Neural progenitor cell (in vitro differentiated cells): Measurements from ENCODE around the gene PTDSS2.

ENCODE experiments used
- CTCF ChIP-seq: fragments of 200-600 bp; sonication (generic); IDR thresholded peaks from 2 replicates; pipeline ENCODE4 v1.5.1; 2017; ENCODE audit warnings: antibody characterized with exemption, mild to moderate bottlenecking
- EZH2 ChIP-seq: fragments of 200-600 bp; sonication (generic); IDR thresholded peaks from 2 replicates; pipeline ENCODE4 v1.6.1; 2017; ENCODE audit warnings: antibody characterized with exemption, mild to moderate bottlenecking, moderate library complexity

- TF ChIP-seq EZH2 = no peak
- no peak for TF ChIP-seq CTCF
These were observed 49.4 kb downstream of the PTDSS2 start for GRCh38 chr11:499201-500076.
